GM18907 (cell line): Measurements from ENCODE around the gene PIBF1.
"Not testable (repeated sequence)": the region's sequence is repeated elsewhere in the genome, so short reads cannot be mapped to it uniquely, and the experiment has no call there.

Experiments used
- ATAC-seq: cut with Tn5 transposase; IDR thresholded peaks from one replicate; pipeline ENCODE4 v1.9.1; 2021; ENCODE audit warnings: mild to moderate bottlenecking, moderate library complexity; ENCODE audit not compliant: unreplicated experiment

PIBF1 gene

GRCh38 chr13:73001971-73002370 lies 220.0 kb downstream of the PIBF1 start:
- ATAC-seq = no peak

- no peak for ATAC-seq
Measured at GRCh38 chr13:73011751-73012150, 229.8 kb downstream of the PIBF1 start.

GRCh38 chr13:73015805-73016204 lies 233.9 kb downstream of the PIBF1 start:
- no peak for ATAC-seq

GRCh38 chr13:73018336-73018735 lies 236.4 kb downstream of the PIBF1 start:
- ATAC-seq = no peak

GRCh38 chr13:73025217-73026012 lies 243.5 kb downstream of the PIBF1 start:
- no peak for ATAC-seq

GRCh38 chr13:73034901-73035300 lies 253.0 kb downstream of the PIBF1 start:
- ATAC-seq = no peak

GRCh38 chr13:73035660-73036059 lies 253.7 kb downstream of the PIBF1 start:
- ATAC-seq = no peak

GRCh38 chr13:73036566-73036965 lies 254.6 kb downstream of the PIBF1 start:
- ATAC-seq = no peak

GRCh38 chr13:73038064-73038463 lies 256.1 kb downstream of the PIBF1 start:
- no peak for ATAC-seq

GRCh38 chr13:73039201-73040108 lies 257.5 kb downstream of the PIBF1 start:
- no peak for ATAC-seq

- no peak for ATAC-seq
Measured at GRCh38 chr13:73040484-73040883, 258.6 kb downstream of the PIBF1 start.

- ATAC-seq = no peak
Measured at GRCh38 chr13:73040968-73041596, 259.1 kb downstream of the PIBF1 start.

GRCh38 chr13:73045031-73045430 lies 263.1 kb downstream of the PIBF1 start:
- no peak for ATAC-seq

GRCh38 chr13:73048615-73049014 lies 266.7 kb downstream of the PIBF1 start:
- not testable (repeated sequence) for ATAC-seq

- no peak for ATAC-seq
Measured at GRCh38 chr13:73054712-73055111, 272.8 kb downstream of the PIBF1 start.

- ATAC-seq = no peak
Measured at GRCh38 chr13:73055813-73056564, 274.1 kb downstream of the PIBF1 start.

GRCh38 chr13:73056565-73056962 lies 274.6 kb downstream of the PIBF1 start:
- no peak for ATAC-seq

- no peak for ATAC-seq
Measured at GRCh38 chr13:73057284-73058063, 275.5 kb downstream of the PIBF1 start.

- ATAC-seq = no peak
Measured at GRCh38 chr13:73058064-73058313, 276.1 kb downstream of the PIBF1 start.

GRCh38 chr13:73058432-73058735 lies 276.5 kb downstream of the PIBF1 start:
- peak; percentile 28 for ATAC-seq
